K562 (cell line): Measurements from ENCODE around the gene VDAC2. TPM values are rescaled to one million over a fixed set of nuclear protein-coding genes. Genes with fewer than 3 reads are reported as not detected.

Source experiments
- ATF3 ChIP-seq, 2 experiments: fragments of 450-650 bp in 1 of 2; sonication (generic) in 1 of 2; formaldehyde crosslinking in 1 of 2; IDR thresholded peaks in 1 of 2; conservative IDR thresholded peaks in 1 of 2; 2 replicates each; pipeline versions ENCODE4 v1.6.1 to v1.8.1; 2016 to 2023; ENCODE audit warnings: mild to moderate bottlenecking in 2 of 2, moderate library complexity in 2 of 2, inconsistent platforms in 1 of 2, missing genetic modification reagents in 1 of 2
- EP400 ChIP-seq: fragments of 450-650 bp; IDR thresholded peaks from 2 replicates; pipeline ENCODE4 v1.6.1; 2017; ENCODE audit warnings: antibody characterized with exemption, mild to moderate bottlenecking, moderate library complexity
- FOXJ3 ChIP-seq: sonication (generic); formaldehyde crosslinking; IDR thresholded peaks from 2 replicates; pipeline ENCODE4 v1.4.0; 2020; ENCODE audit warnings: mild to moderate bottlenecking, missing genetic modification reagents
- FOXM1 ChIP-seq, 2 experiments: fragments of 450-650 bp in 1 of 2; sonication (generic) in 1 of 2; formaldehyde crosslinking in 1 of 2; IDR thresholded peaks; 2 replicates each; pipeline versions ENCODE4 v1.6.1 to v1.9.0; 2017 to 2022; ENCODE audit warnings: low read depth in 2 of 2, mild to moderate bottlenecking in 2 of 2, missing genetic modification reagents in 1 of 2, moderate library complexity in 1 of 2
- HBP1 ChIP-seq: fragments of 450-650 bp; formaldehyde crosslinking; IDR thresholded peaks from 2 replicates; pipeline ENCODE4 v1.4.0; 2022; ENCODE audit warnings: missing genetic modification characterization
- HCFC1 ChIP-seq: IDR thresholded peaks from 2 replicates; pipeline ENCODE4 v1.6.1; 2012; ENCODE audit warnings: low read depth, low read length, improper control_type of control experiment
- HLTF ChIP-seq: fragments of 450-650 bp; IDR thresholded peaks from 2 replicates; pipeline ENCODE4 v1.6.1; 2016
- KDM4B ChIP-seq, 2 experiments: fragments of 450-650 bp in 1 of 2; sonication (generic) in 1 of 2; IDR thresholded peaks; 2 replicates each; pipeline ENCODE4 v1.6.1; 2016 to 2017; ENCODE audit warnings: borderline replicate concordance in 2 of 2, antibody characterized with exemption in 1 of 2, low read depth in 1 of 2, mild to moderate bottlenecking in 1 of 2
- NFIC ChIP-seq: fragments of 450-650 bp; IDR thresholded peaks from 2 replicates; pipeline ENCODE4 v1.6.1; 2017; ENCODE audit warnings: mild to moderate bottlenecking, inconsistent platforms
- PRDM10 ChIP-seq: fragments of 450-650 bp; IDR thresholded peaks from 2 replicates; pipeline ENCODE4 v1.6.1; 2018; ENCODE audit not compliant: partially characterized antibody
- SRSF9 ChIP-seq: fragments of 200-400 bp; formaldehyde crosslinking; IDR thresholded peaks from 2 replicates; pipeline ENCODE4 v1.6.1; 2017; ENCODE audit warnings: low read depth, low read length, borderline replicate concordance
- TCFL5 ChIP-seq: fragments of 250-450 bp; sonication (Bioruptor Pico); conservative IDR thresholded peaks from 2 replicates; pipeline ENCODE4 v1.6.1; 2021; ENCODE audit warnings: mild to moderate bottlenecking, moderate library complexity, matching md5 sums
- ZHX1 ChIP-seq: fragments of 150-350 bp; conservative IDR thresholded peaks from 2 replicates; pipeline ENCODE4 v1.6.1; 2014; ENCODE audit warnings: low read length
- ZNF589 ChIP-seq: fragments of 200-800 bp; sonication (Bioruptor generic); IDR thresholded peaks from 2 replicates; pipeline ENCODE4 v1.6.1; 2016; ENCODE audit warnings: low read depth, missing genetic modification characterization, missing compliant biosample characterization
- ZNF644 ChIP-seq: fragments of 200-800 bp; sonication (Bioruptor generic); IDR thresholded peaks from 2 replicates; pipeline ENCODE4 v1.6.1; 2016; ENCODE audit warnings: low read depth, missing genetic modification characterization, missing compliant biosample characterization
- polyA plus RNA-seq, 8 experiments: library from polyadenylated mRNA; depleted of rRNA in 4 of 8; stranded (reverse) in 5 of 8; unstranded in 3 of 8; fragments of >200 nt; fragmentation: Nextera tagmentation in 2 of 8; fragmentation: Illumina TruSeq in 1 of 8; extraction: Ambion mirVana in 2 of 8; extraction: Trizol in 1 of 8; gene quantifications; 2 replicates each; pipeline versions ENCODE4 v1.2.1 to v1.2.3, GENCODE V29; 2011 to 2014; ENCODE audit warnings: inconsistent platforms in 1 of 8, missing spikeins in 1 of 8
- total RNA-seq, 7 experiments: library from RNA; depleted of rRNA in 6 of 7; stranded (reverse); fragments of >200 nt in 6 of 7; fragmentation: Illumina TruSeq in 2 of 7; extraction: Trizol in 2 of 7; gene quantifications; 2 replicates each; pipeline versions ENCODE4 v1.2.1 to v1.2.3, GENCODE V29; 2011 to 2021; ENCODE audit warnings: low replicate concordance in 1 of 7

VDAC2 gene
- total and polyA plus RNA-seq, 9 of the 15 experiments (the other 6 are each of a cell fraction or from before 2014, with no cell fraction given) = 139 to 450 (median 250) TPM

GRCh38 chr10:75235375-75236177 is 25.0 kb downstream of the VDAC2 start, which contains the start of gene COMTD1 (continued):
- TF ChIP-seq EP400 = peak; percentile 96
- no peak for TF ChIP-seq ZNF589 (CRISPR knock-in tag)
- TF ChIP-seq SRSF9 = no peak
- TF ChIP-seq ZNF644 (tag) = no peak
- peak; percentile 67 for TF ChIP-seq PRDM10
- no peak for TF ChIP-seq ATF3 (IDR thresholded peaks at IDR 0.05)
- 0 out of 2 replicates have a peak, but pooled peaks have one; percentile 2 for TF ChIP-seq ATF3 (CRISPR knock-in tag; conservative IDR thresholded peaks at IDR 0.05)
- no peak for TF ChIP-seq FOXJ3 (CRISPR knock-in tag)
- TF ChIP-seq HCFC1 = no peak; the same call in 1 of the 2 replicates
- no peak for TF ChIP-seq FOXM1 (IDR thresholded peaks at IDR 0.05; ENCODE audit: low read depth)
- TF ChIP-seq FOXM1 (CRISPR knock-in tag; IDR thresholded peaks at IDR 0.05; ENCODE audit: low read depth) = peak; percentile 53; the same call in 1 of the 2 replicates
- TF ChIP-seq KDM4B (IDR thresholded peaks at IDR 0.05; ENCODE audit: borderline replicate concordance in 2 of 2, low read depth in 1 of 2) = no peak
- TF ChIP-seq NFIC = 0 out of 2 replicates have a peak, but pooled peaks have one; percentile 7
- TF ChIP-seq HLTF = no peak
- TF ChIP-seq ZHX1 = peak; percentile 61; the same call in 1 of the 2 replicates
- TF ChIP-seq TCFL5 = no peak
- TF ChIP-seq HBP1 (CRISPR knock-in tag) = no peak
